ENCODE data around the gene PTPN4.

GRCh38 chr2:120018549-120018948 is 258.8 kb downstream of the PTPN4 start:
- TF ChIP-seq, protein P1, sequence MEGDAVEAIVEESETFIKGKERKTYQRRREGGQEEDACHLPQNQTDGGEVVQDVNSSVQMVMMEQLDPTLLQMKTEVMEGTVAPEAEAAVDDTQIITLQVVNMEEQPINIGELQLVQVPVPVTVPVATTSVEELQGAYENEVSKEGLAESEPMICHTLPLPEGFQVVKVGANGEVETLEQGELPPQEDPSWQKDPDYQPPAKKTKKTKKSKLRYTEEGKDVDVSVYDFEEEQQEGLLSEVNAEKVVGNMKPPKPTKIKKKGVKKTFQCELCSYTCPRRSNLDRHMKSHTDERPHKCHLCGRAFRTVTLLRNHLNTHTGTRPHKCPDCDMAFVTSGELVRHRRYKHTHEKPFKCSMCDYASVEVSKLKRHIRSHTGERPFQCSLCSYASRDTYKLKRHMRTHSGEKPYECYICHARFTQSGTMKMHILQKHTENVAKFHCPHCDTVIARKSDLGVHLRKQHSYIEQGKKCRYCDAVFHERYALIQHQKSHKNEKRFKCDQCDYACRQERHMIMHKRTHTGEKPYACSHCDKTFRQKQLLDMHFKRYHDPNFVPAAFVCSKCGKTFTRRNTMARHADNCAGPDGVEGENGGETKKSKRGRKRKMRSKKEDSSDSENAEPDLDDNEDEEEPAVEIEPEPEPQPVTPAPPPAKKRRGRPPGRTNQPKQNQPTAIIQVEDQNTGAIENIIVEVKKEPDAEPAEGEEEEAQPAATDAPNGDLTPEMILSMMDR (IDR thresholded peaks at IDR 0.05): no peak
- no peak for TF ChIP-seq POLR2A (IDR thresholded peaks at IDR 0.05)

Measured in uterus (tissue), 2 donors.